Measurements from ENCODE around the gene OR2S2. TPM values are rescaled to one million over a fixed set of nuclear protein-coding genes. Genes with fewer than 3 reads are reported as not detected.

OR2S2 gene
- total and polyA plus RNA-seq, 2 donors (not counting 3 experiments of a cell fraction or from before 2014, with no cell fraction given), result not detected

- H3K9ac ChIP-seq (replicated peaks; ENCODE audit: extremely low read depth, insufficient read depth, low read length), result no peak overlapping the region
- intact Hi-C loops (cut with micrococcal nuclease) (no loop called here), dilution Hi-C loops (cut with MboI; ENCODE audit: extremely low pct_ligation_motif_present, low sequenced_read_pairs) (no loop called here)
- ChIA-PET CTCF (no interaction called here), POLR2A (no interaction called here)
- no peak overlapping the region for H2AFZ ChIP-seq (ENCODE audit: low read depth, low read length)
- TF ChIP-seq EZH2 (IDR thresholded peaks at IDR 0.05; ENCODE audit: borderline replicate concordance, low read depth, low read length, severe bottlenecking) (no peak), GATA2 (IDR thresholded peaks at IDR 0.05; ENCODE audit: insufficient read depth, insufficient read length, low read depth, low read length) (no peak), CTCF (IDR thresholded peaks at IDR 0.05; ENCODE audit: extremely low read depth in 1 of 2, insufficient read depth in 1 of 2, low read depth in 1 of 2, low read length in 2 of 2) (no peak), POLR2AphosphoS5 (IDR thresholded peaks at IDR 0.05; ENCODE audit: insufficient read depth, low read depth, low read length) (no peak), JUN (IDR thresholded peaks at IDR 0.05; ENCODE audit: borderline replicate concordance, insufficient read depth, insufficient read length, low read depth) (no peak), MAX (IDR thresholded peaks at IDR 0.05; ENCODE audit: insufficient read depth, insufficient read length) (no peak), POLR2A (IDR thresholded peaks at IDR 0.05; ENCODE audit: low read depth, low read length) (no peak), MYC (IDR thresholded peaks at IDR 0.05; ENCODE audit: low read depth, low read length) (no peak), FOS (IDR thresholded peaks at IDR 0.05; ENCODE audit: borderline replicate concordance, insufficient read depth, low read length) (no peak)
- H3K27ac ChIP-seq (ENCODE audit: insufficient read depth, low read depth, low read length), result no peak overlapping the region
- no peaks in the 10 kb centered on the region for H3K36me3 ChIP-seq (ENCODE audit: control insufficient read depth in 2 of 2, extremely low read depth in 1 of 2, insufficient read depth in 2 of 2, low read length in 2 of 2)
- BruUV-seq (replicated peaks), result no TSS peak
- no peaks in the 10 kb centered on the region for H3K79me2 ChIP-seq (ENCODE audit: control insufficient read depth, insufficient read depth, low read length)
- no peak for FAIRE-seq
- no peaks in the 10 kb centered on the region for H3K9me1 ChIP-seq (replicated peaks; ENCODE audit: control insufficient read depth, extremely low read depth, insufficient read depth, low read length)
- no peak overlapping the region for H3K4me2 ChIP-seq (ENCODE audit: insufficient read depth, low read length)
- H3K4me1 ChIP-seq (ENCODE audit: control insufficient read depth, extremely low read depth, insufficient read depth, low read length), result peaks cover 9% of the 10 kb centered on the region
- H3K27me3 ChIP-seq (ENCODE audit: control insufficient read depth in 2 of 2, insufficient read depth in 2 of 2, low read length in 2 of 2), result no peaks in the 10 kb centered on the region
- no peaks in the 10 kb centered on the region for H3K9me3 ChIP-seq (replicated peaks; ENCODE audit: control insufficient read depth, insufficient read depth, low read length)
- no peaks in the 10 kb centered on the region for H4K20me1 ChIP-seq (replicated peaks; ENCODE audit: control insufficient read depth, extremely low read depth, insufficient read depth, low read length)
- no peak for DNase-seq (ENCODE audit: low read depth, low spot score)
- no peak overlapping the region for H3K4me3 ChIP-seq (replicated peaks in 1 of 3; ENCODE audit: insufficient read depth in 1 of 3, low read depth in 1 of 3, low read length in 3 of 3)
Measured at GRCh38 chr9:35930521-35930920, 27.4 kb downstream of the OR2S2 start.

Data from endothelial cell of umbilical vein (primary cell).